MCF 10A (cell line): ENCODE measurements around the gene CABP2. TPM values are rescaled to one million over a fixed set of nuclear protein-coding genes. Genes with fewer than 3 reads are reported as not detected.
A peak's percentile ranks its signal among the peaks of the same experiment; 100 is the strongest.

ENCODE experiments used
- BruUV-seq: library from RNA; stranded (reverse); fragments of 400-500 nt; replicated peaks from 2 replicates; lab custom pipeline; 2021; lab: Mats Ljungman, UMichigan
- CTCF ChIA-PET: fragments of 300-600 bp; sonication (Branson Sonifier 250); formaldehyde crosslinking; extraction: SDS; loops from one replicate; lab custom pipeline; 2021; ENCODE audit warnings: antibody characterized with exemption, inconsistent platforms; lab: Yijun Ruan, JAX
- POLR2A ChIA-PET: fragments of 300-600, 350-650 bp; sonication (Branson Sonifier 250); formaldehyde crosslinking; extraction: SDS; loops from one replicate; lab custom pipeline; 2020; ENCODE audit warnings: antibody characterized with exemption, inconsistent platforms; lab: Yijun Ruan, JAX
- DNase-seq: peaks from one replicate; pipeline ENCODE4 v3.0.0-alpha.2; 2018; ENCODE audit not compliant: unreplicated experiment
- H3K27ac Mint-ChIP-seq: one replicate; pipeline ENCODE4 v1.8.0; 2022; ENCODE audit warnings: mild to moderate bottlenecking, low read depth, mixed read lengths; ENCODE audit not compliant: unreplicated experiment
- H3K27me3 Mint-ChIP-seq: one replicate; pipeline ENCODE4 v1.8.0; 2022; ENCODE audit warnings: mixed read lengths; ENCODE audit not compliant: insufficient read depth, unreplicated experiment
- H3K36me3 Mint-ChIP-seq: one replicate; pipeline ENCODE4 v1.8.0; 2022; ENCODE audit warnings: mild to moderate bottlenecking, moderate library complexity, mixed read lengths; ENCODE audit not compliant: insufficient read depth, unreplicated experiment
- H3K4me1 Mint-ChIP-seq: one replicate; pipeline ENCODE4 v1.8.0; 2022; ENCODE audit warnings: mixed read lengths; ENCODE audit not compliant: insufficient read depth, unreplicated experiment
- H3K4me3 Mint-ChIP-seq: one replicate; pipeline ENCODE4 v1.8.0; 2022; ENCODE audit warnings: mild to moderate bottlenecking, moderate library complexity, mixed read lengths; ENCODE audit not compliant: unreplicated experiment
- H3K9me3 Mint-ChIP-seq: one replicate; pipeline ENCODE4 v1.8.0; 2022; ENCODE audit warnings: mixed read lengths; ENCODE audit not compliant: unreplicated experiment
- intact Hi-C: fragments of 100-400 bp; cut with micrococcal nuclease; formaldehyde crosslinking; loops from 2 replicates; pipeline ENCODE4 v1.14.1; 2022
- total RNA-seq: library from RNA; stranded (reverse); gene quantifications from 2 replicates; pipeline ENCODE4 v1.2.3, GENCODE V29; 2022
- TF ChIP-seq, protein P1 (sequence below): fragments of 200-600 bp; IDR thresholded peaks from one replicate; pipeline ENCODE4 v1.8.0; 2022; ENCODE audit warnings: antibody characterized with exemption, mild to moderate bottlenecking; ENCODE audit not compliant: unreplicated experiment

Gene CABP2
- total RNA-seq, 1 experiment from 2014 or later: not detected

DNA sequence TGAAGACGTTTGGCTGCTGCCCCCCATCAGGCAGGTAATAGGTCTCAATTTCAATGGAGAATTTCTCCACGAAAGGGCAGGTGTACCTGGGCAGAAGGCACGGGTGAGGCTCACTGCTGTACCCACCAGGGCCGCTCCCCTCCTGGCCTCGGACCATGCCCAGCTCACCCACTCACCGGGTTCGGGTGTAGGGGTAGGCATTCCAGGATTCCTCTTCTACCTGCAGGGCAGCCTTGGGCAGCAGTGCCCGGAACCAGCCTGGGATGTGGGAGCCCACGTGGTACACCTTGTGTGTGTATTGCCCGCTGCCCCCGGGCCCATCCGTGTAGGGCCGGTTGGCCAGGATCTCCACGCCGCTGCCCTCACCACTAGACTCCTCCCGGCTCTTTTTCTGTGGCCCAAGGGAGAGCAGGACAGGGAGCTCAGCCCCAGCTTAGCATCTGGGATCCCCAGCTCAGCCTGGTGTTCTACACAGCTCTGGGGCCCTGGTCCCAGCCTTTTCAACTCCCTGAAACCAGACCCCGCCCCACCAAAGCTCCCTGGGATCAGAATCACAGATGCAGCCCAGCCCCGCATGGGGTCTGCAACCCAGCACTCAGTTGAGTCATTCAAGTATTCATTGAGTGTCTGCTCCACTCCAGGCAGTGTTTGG is 20.8 kb downstream of the CABP2 start:
- BruUV-seq: no TSS peak
- intact Hi-C loops: no loop called here
- TF ChIP-seq, protein P1, sequence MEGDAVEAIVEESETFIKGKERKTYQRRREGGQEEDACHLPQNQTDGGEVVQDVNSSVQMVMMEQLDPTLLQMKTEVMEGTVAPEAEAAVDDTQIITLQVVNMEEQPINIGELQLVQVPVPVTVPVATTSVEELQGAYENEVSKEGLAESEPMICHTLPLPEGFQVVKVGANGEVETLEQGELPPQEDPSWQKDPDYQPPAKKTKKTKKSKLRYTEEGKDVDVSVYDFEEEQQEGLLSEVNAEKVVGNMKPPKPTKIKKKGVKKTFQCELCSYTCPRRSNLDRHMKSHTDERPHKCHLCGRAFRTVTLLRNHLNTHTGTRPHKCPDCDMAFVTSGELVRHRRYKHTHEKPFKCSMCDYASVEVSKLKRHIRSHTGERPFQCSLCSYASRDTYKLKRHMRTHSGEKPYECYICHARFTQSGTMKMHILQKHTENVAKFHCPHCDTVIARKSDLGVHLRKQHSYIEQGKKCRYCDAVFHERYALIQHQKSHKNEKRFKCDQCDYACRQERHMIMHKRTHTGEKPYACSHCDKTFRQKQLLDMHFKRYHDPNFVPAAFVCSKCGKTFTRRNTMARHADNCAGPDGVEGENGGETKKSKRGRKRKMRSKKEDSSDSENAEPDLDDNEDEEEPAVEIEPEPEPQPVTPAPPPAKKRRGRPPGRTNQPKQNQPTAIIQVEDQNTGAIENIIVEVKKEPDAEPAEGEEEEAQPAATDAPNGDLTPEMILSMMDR: no peak
- Mint-ChIP-seq H3K4me3 (peak overlapping the region; percentile 56), H3K27me3 (no peaks in the 10 kb centered on the region), H3K27ac (no peak overlapping the region), H3K4me1 (peaks cover 21% of the 10 kb centered on the region), H3K36me3 (peaks cover 26% of the 10 kb centered on the region), H3K9me3 (no peaks in the 10 kb centered on the region)
- DNase-seq: no peak
- ChIA-PET POLR2A (no interaction called here), CTCF (interaction anchor here (0.5 to 0.6 kb wide), 2 partner anchors 53 to 73 kb away, joined by 3 read pairs; no protein-coding TSS in a partner anchor)

DNA sequence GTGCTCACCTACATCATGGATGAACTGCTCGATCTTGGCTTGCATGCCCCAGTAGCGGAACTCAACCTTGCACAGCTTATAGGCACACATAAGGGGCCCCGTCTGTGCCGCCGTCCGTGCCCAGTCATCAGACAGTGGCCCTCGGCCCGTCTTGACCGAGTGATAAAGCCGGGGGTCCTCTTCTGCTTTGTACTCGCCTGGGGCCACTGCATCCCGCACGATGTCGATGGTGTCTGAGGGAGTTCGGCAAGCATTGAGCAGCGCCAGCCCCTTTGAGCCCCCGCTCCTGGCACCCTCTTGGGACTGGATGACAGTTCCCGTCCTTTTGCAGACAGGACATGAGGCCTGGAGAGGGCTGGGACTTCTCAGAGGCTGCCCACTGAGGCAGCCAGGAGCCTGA is 21.4 kb downstream of the CABP2 start:
- DNase-seq: no peak
- no peak overlapping the region for H3K4me3 Mint-ChIP-seq
- ChIA-PET POLR2A (interaction anchor here (1.3 kb wide), 1 partner anchor 81 kb away, joined by 3 read pairs; no protein-coding TSS in a partner anchor), CTCF (interaction anchor here (0.6 kb wide), 1 partner anchor 73 kb away, joined by 3 read pairs; no protein-coding TSS in a partner anchor)
- peaks cover 26% of the 10 kb centered on the region for H3K36me3 Mint-ChIP-seq
- H3K27ac Mint-ChIP-seq: no peak overlapping the region
- no peaks in the 10 kb centered on the region for H3K27me3 Mint-ChIP-seq
- peaks cover 21% of the 10 kb centered on the region for H3K4me1 Mint-ChIP-seq
- intact Hi-C loops: no loop called here
- no peaks in the 10 kb centered on the region for H3K9me3 Mint-ChIP-seq
- TF ChIP-seq, protein P1: no peak
- BruUV-seq: no TSS peak

DNA sequence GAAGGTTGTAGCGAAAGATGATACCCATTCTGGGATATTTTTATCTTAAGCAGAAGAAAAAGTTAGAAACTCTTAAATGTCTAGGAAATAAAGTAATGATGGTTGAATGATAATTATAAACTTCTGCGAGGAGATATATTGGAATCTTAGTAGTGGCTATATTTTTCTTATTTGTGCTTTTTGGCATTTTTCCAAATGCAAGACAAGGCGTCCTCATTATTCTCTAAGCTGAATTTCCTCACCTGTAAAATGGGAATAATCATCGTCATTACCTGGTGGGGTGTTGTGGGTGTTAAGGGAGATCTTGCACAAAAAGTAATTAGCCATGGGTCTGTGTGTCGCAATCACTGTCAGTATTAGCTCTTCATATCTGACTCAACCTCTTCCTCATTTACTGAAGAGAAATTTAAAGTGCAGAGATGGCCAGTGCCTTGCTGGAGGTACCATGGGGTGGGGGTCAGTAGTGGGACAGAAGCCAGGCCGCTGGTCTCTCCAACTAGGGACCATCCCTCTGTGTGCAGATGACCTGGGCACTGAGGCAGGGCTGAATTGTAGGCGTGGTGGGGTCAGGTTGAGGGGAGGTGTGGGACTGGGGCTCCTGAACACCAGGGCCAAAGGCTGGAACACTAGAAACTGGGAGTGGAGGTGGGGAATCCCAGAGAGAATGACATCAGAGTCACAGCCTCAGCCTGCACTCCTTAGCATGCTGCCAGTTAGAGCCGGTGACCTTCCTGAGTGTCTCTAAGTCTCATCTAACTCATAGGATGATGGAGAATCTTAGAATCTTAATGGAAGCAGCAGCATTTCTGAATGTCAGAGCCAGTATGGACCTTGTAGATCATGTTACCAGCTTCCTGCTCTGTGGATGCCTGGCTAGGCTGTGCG is 22.2 kb downstream of the CABP2 start:
- Mint-ChIP-seq H3K27ac (no peak overlapping the region), H3K27me3 (no peaks in the 10 kb centered on the region), H3K4me3 (no peak overlapping the region), H3K9me3 (no peaks in the 10 kb centered on the region), H3K4me1 (peaks cover 15% of the 10 kb centered on the region), H3K36me3 (peaks cover 26% of the 10 kb centered on the region)
- BruUV-seq: no TSS peak
- intact Hi-C loops: no loop called here
- ChIA-PET POLR2A (interaction anchor here (0.6 to 1.3 kb wide), 4 partner anchors 9 to 99 kb away, joined by 3 read pairs; no protein-coding TSS in a partner anchor), CTCF (interaction anchor here (0.5 kb wide), 2 partner anchors 26 to 135 kb away, joined by 3 to 5 read pairs; no protein-coding TSS in a partner anchor)
- peak; percentile 32 for DNase-seq
- TF ChIP-seq, protein P1: no peak

DNA sequence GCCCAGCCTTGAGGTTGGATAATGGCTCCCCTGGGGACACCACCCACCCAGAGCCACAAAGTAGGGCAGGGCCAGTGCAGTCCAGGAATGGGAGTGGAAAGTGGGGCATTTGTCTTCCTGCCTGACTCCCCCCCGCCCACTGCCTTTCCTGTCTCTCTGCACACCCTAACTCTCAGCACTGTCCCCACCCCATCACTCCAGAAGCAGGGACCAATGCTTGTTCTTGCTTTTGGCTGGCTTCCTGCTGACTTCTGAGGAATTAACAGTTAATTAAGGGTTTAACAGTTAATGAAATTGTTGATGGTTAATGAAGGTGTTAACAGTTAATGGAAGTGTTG is 22.8 kb downstream of the CABP2 start:
- H3K4me1 Mint-ChIP-seq: peaks cover 9% of the 10 kb centered on the region
- POLR2A ChIA-PET: interaction anchor here (0.6 to 1.3 kb wide), 4 partner anchors 8 to 98 kb away, joined by 3 read pairs; no protein-coding TSS in a partner anchor
- no peaks in the 10 kb centered on the region for H3K27me3 Mint-ChIP-seq
- no peak overlapping the region for H3K27ac Mint-ChIP-seq
- TF ChIP-seq, protein P1: no peak
- CTCF ChIA-PET: interaction anchor here (0.5 to 0.7 kb wide), 2 partner anchors 30 to 136 kb away, joined by 3 read pairs; no protein-coding TSS in a partner anchor
- no TSS peak for BruUV-seq
- H3K4me3 Mint-ChIP-seq: no peak overlapping the region
- H3K9me3 Mint-ChIP-seq: no peaks in the 10 kb centered on the region
- intact Hi-C loops: no loop called here
- H3K36me3 Mint-ChIP-seq: peaks cover 22% of the 10 kb centered on the region
- DNase-seq: no peak
